Activated CD4-positive, CD25-positive, alpha-beta regulatory T cell treated with anti-CD3 and anti-CD28 coated beads, Interleukin-2, amount 50 U/mL, for 16 hours (primary cell): Measurements from ENCODE around the gene NLRP9.
"Not testable (repeated sequence)": the region's sequence is repeated elsewhere in the genome, so short reads cannot be mapped to it uniquely, and the experiment has no call there.

Experiments
- DNase-seq: peaks from one replicate; pipeline ENCODE4 v3.0.0-alpha.2; 2020; ENCODE audit warnings: low read depth, low spot score

Gene NLRP9

DNA sequence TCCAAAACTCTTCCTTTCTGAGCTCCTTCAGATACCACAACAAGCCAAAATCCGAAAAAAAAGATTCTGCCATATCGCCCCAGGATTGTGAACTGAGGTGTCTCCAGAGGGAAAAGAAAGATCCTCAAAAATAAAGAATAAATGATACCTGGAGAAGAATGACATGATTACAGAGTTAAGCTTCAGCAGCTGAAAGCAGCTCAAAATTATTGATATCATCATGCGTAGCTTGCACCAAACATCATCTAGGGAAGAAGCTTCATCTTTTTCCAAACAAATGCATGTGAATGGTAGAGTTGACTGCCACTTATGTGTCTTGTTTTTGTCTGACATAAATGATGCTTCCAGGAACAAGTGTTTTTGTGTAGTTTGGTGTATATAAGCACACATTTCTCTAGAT, at the start of gene NLRP9:
NLRP9 (minus strand) TSS at position 101 of the 400 bp plus-strand sequence; CDS start at position 73, 28 bp downstream.
- DNase-seq = no peak

DNA sequence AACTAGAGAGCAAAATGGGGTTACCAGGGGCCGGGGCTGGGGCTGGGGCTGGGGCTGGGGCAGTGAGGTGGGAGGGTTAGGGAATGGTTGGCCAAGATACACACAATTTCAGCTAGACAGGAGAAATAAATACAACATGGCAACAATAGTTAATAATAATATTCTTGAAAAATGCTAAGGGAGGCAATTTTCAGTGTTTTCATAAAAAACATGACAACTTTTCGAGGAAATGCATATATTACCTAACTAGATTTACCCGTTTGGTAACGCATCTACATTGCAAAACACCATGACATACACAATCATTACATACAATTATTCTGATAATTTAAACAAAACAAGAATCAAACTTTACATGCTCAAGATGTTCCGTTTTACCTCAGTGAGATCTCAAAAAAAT, 42.9 kb upstream of the NLRP9 start:
- no peak for DNase-seq

DNA sequence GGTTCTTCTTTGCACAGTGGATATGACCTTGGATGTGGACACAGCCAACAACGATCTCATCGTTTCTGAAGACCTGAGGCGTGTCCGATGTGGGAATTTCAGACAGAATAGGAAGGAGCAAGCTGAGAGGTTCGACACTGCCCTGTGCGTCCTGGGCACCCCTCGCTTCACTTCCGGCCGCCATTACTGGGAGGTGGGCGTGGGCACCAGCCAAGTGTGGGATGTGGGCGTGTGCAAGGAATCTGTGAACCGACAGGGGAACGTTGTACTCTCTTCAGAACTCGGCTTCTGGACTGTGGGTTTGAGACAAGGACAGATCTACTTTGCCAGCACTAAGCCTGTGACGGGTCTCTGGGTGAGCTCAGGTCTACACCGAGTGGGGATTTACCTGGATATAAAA, 40.1 kb upstream of the NLRP9 start:
- no peak for DNase-seq

DNA sequence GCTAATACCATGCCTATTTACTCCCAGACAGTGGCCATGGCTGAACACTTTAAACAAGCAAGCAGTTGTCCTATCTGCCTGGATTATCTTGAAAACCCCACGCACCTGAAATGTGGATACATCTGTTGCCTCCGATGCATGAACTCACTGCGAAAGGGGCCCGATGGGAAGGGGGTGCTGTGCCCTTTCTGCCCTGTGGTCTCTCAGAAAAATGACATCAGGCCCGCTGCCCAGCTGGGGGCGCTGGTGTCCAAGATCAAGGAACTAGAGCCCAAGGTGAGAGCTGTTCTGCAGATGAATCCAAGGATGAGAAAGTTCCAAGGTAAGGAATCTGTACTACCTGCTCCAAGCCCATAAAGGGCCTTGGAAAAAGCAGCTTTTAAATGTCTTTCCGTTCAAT, 39.3 kb upstream of the NLRP9 start:
- DNase-seq = no peak

DNA sequence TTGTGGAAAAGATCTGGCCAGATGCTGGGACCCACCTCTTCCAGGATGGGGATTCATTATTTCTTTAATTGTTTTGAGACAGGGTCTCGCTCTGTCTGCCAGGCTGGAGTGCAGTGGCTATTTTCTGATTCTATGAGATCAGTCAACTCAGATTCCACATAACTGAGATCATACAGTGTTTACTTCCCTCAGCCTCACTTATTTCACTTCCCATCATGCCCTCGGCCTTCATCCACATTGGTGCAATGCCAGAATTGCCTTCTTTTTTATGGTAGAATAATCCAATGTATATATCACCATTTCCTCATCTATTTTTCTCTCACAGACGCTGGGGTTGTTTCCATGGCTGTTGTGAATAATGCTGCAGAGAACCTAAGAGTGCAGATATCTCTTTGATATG, 31.4 kb upstream of the NLRP9 start:
- not testable (repeated sequence) for DNase-seq

DNA sequence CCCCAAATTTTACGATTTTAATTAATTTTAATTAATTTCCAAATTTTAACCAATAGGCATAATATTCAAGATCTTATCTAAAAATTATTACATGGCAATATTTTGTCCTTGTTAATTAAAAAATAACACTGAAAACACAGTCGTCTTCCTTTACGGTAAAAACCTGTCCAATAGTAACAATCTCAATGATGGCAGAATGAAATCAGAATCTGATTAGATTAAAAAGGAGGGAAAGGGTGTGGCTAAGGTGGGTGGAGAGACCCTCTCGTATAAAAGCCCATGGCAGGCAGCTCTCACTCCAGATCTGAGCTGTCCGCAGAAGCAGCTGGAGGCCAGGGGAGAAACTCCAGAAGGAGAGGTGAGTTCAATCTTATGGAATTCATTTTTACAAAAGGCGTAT, 30.6 kb upstream of the NLRP9 start, which contains the start of gene RFPL4AL1:
RFPL4AL1 (plus strand) TSS at position 301 of the 400 bp plus-strand sequence. CDS start 2,687 bp downstream, outside the sequence.
- not testable (repeated sequence) for DNase-seq

DNA sequence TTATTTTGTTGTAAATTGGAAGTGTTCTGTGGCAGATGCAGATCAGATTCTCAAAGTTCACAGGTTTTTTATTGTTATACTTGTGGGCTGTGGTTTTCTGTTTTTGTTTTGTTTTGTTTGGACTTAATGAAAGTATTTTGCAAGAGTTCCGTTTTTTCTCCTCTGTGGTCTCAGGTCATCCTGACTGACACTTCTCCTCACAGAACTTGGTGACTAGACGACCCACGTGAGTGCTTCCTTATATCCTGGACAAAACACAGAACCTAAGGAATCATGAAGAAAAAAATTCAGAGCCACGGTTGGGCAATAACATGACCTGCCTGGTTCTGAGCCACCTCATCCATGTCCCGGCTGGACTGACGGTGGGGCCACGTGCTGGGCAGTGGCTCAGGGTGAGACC, 28.3 kb upstream of the NLRP9 start:
- no peak for DNase-seq

DNA sequence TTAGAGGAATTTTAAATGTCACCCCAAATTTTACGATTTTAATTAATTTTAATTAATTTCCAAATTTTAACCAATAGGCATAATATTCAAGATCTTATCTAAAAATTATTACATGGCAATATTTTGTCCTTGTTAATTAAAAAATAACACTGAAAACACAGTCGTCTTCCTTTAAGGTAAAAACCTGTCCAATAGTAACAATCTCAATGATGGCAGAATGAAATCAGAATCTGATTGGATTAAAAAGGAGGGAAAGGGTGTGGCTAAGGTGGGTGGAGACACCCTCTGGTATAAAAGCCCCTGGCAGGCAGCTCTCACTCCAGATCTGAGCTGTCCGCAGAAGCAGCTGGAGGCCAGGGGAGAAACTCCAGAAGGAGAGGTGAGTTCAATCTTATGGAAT, 20.6 kb upstream of the NLRP9 start, which contains the start of gene RFPL4A:
RFPL4A (plus strand) TSS at position 301 of the 400 bp plus-strand sequence. CDS start 2,704 bp downstream, outside the sequence.
- not testable (repeated sequence) for DNase-seq

DNA sequence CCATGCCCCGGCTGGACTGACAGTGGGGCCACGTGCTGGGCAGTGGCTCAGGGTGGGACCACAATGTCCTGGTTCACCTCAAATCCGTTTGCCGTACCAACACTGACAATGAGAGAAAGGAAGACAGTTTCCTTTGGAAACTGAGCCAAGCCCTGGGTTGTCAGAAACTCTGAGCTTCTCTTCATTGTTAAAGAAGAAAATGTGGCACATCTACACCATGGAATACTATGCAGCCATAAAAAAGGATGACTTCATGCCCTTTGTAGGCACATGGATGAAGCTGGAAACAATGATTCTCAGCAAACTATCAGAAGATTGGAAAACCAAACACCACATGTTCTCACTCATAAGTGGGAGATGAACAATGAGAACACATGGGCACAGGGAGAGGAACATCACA, 18.6 kb upstream of the NLRP9 start:
- not testable (repeated sequence) for DNase-seq

DNA sequence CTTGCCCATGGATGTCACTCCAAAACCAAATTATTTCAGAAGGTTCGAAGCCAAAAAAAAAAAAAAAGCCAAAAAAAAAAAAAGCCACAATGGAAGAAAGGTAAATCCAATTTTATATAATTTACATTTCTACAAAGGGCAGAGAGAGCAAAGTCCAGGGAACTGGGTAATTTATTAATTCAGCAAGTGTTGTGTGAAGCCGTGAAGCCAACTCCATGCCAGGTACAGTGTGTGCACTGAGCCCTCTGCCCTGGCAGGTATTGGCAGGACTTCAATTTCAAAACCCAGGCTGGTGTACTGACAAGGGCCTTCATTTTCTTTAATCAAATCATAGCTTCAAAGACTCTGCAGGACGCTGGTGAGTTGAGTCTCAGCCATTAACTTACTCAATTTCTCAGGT, 15.2 kb upstream of the NLRP9 start:
- DNase-seq = no peak

DNA sequence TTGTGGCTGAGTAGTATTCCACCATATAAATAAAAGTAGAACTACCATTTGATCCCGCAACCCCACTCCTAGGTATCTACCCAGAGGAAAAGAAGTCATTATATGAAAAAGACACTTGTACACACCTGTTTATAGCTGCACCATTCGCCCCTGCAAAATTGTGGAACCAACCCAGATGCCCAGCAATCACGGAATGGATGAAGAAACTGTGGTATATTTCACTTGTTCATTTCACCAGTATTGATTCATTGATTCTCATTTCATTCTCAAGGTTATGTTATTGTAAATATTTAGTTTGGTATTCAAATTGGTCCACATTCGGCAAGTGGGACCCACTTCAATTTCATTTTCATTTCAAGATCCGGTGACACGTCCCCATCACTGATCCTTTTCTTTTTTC, 12.5 kb upstream of the NLRP9 start:
- DNase-seq = no peak

DNA sequence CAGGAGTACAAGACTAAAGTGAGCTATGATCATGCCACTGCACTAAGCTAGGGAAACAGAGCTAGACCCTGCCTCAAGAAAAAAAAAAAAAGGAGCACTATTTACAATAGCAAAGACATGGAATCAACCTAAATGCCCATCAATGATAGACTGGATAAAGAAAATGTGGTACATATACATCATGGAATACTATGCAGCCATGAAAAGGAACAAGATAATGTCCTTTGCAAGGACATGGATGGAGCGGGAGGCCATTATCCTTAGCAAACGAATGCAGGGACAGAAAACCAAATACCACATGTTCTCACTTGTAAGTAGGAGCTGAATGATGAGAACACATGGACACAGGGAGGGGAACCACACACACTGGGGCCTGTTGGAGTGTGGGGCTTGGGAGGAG, 7.8 kb downstream of the NLRP9 start:
- not testable (repeated sequence) for DNase-seq

DNA sequence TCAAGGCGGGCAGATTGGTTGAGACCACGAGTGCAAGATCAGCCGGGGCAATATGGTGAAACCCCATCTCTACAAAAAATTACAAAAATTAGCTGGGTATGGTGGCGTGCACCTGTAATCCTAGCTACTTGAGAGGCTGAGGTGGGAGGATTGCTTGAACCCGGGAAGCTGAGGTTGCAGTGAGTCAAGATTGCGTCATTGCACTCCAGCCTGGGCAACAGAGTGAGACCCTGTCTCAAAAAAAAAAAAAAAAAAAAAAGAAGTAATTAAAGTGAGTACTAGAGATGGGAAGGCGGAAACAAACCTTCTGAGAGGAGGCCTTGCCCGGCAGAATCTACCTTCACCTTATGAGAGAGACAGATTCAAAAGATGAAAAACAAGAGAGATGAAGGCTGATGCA, 14.7 kb downstream of the NLRP9 start:
- DNase-seq = no peak

DNA sequence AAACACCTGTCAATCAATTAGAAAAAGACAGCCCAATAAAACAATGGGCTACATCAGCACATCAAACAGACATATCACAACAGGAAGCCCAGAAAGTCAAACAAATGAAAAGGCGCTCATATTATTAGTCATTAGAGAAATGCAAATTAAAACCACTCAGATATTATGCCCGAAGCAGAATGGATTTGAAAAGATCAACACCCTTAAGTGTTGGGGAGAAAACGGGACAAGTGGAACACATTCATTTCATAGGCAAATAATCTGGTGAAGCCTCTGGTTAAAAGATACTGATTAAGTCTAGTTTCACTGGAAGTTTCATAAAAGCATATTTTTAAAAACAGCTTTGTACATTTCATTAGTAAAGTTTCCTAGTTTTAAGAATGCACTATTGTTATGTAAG, 17.4 kb downstream of the NLRP9 start:
- DNase-seq = no peak

DNA sequence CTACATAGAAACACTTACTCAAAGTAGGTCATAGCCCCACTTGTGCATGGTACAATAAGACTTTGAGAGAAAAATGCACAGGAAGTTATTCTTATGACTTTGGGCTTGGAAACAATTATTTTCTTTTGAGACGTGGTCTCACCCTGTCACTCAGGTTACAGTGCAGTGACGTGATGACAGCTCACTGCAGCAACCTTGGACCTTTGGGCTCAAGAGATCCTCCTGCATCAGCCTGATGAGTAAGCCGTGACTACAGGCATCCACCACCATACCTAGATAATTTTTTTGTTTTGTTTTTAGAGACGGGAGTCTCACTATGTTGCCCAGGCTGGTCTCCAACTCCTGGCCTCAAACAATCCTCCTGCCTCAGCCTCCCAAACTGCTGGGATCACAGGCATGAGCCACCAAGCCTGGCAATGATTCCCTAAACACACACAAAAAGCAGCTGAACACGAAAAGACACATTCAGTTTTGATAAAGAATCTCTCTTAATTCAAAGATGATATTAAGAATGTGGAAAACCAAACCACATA, 17.9 kb downstream of the NLRP9 start:
- DNase-seq = no peak

DNA sequence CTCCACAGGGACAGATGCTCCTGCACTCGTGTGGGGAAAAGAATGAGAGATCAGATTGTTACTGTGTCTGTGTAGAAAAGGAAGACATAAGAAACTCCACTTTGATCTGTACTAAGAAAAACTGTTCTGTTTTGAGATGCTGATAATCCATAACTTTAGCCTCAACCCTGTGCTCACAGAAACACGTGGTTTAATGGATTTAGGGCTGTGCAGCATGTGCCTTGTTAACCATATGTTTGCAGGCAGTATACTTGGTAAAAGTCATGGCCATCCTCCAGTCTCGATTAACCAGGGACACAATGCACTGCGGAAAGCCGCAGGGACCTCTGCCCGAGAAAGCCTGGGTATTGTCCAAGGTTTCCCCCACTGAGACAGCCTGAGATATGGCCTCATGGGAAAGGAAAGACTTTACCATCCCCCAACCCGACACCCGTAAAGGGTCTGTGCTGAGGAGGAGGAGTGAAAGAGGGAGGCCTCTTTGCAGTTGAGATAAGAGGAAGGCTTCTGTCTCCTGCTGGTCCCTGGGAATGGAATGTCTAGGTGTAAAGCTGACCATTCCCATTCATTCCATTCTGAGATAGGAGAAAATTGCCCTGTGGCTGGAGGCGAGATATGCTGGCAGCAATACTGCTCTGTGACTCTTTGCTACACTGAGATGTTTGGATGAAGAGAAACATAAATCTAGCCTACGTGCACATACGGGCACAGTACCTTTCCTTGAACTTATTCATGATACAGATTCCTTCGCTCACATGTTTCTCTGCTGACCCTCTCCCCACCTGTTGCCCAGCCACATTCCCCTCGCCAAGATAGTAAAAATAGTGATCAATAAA, 20.1 kb downstream of the NLRP9 start:
- not testable (repeated sequence) for DNase-seq

DNA sequence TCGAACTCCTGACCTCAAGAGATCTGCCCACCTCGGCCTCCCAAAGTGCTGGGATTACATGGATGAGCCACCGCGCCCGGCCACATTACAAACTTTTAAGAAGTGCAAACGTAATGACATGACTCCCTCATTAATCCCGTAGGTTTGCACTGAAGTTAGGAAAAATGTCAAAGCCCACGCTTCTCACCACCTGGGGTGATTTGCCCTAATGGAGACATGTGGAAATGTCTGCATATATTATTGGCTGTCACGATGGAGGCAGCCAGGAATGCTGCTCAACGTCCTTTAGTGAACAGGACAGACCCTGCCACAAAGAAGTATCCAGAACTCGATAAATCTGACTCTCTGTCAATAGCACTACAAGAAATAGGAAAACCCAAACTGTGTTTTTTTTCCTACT, 21.0 kb downstream of the NLRP9 start:
- no peak for DNase-seq

DNA sequence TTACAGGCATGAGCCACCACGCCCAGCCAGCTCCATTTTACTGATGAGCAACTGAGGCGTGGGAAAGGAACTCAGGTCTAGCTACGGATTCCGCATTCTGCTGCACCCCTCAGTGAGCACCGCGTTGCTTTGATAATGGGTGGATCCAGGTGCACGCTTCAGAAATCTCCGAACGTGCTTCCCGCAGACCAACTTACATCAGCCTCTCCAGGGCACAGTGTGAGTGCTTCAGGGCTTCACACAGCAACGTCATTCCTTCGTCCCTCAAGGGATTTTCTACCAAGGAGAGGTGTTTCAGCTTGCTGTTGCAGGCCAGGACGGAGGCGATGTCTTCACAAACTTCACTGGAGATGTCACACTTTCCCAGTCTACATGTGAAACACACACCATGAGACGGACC, 21.7 kb downstream of the NLRP9 start:
- DNase-seq = no peak

DNA sequence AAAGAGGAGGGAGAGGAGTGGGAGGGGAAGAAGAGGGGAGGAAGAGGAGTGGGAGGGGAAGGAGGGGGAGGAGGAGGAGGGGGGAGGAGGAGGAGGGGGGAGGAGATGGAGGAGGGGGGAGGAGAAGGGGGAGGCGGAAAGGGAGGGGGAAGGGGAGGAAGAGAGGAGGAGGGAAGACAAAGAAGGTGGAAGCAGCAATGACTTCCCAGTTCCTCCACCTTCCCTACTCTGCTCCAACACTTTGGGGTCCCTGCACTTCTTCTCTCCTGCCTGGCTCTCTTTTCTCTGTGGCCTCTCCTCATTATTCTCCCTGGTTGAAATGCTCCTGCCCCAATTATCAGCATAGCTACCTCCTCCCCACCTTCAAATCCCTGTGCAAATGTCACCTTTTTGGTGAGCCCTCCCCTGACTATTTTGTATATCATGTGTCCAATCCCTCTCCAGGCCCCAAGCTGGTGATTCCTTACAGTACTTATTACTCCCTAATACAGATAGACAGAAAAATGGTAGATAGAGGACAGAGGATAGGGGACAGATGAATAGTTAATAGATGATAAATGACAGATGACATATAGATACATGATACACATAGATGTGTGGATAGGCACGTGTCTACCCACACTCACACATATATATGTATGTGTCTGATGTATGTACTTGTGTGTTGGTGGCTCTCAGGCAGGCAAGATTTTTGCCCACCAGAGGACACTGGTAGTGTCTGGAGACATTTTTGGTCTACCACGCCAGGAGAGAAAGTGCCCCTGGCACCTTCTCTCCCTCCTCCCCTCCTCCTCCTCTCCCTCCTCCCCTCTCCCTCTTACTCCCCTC, 25.2 kb downstream of the NLRP9 start:
- DNase-seq = no peak

DNA sequence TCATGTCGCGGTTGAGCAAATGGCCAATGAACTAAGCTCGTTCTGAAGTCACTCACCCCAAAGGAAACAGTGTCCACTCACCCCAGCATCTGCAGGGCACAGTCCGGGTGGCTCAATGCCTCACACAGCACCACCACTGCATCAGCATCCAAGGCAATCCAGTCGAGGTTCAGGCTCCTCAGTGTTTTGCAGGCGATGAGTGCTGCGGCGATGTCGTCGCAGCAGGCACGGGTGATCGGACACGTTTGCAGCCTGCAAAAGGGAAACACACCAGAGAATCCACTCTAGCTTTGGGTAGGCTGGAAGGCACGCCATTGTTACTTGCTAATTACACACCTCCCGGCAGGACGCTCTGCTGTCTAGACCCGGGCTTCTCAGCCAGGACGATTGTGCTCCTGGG, 26.5 kb downstream of the NLRP9 start:
- no peak for DNase-seq

DNA sequence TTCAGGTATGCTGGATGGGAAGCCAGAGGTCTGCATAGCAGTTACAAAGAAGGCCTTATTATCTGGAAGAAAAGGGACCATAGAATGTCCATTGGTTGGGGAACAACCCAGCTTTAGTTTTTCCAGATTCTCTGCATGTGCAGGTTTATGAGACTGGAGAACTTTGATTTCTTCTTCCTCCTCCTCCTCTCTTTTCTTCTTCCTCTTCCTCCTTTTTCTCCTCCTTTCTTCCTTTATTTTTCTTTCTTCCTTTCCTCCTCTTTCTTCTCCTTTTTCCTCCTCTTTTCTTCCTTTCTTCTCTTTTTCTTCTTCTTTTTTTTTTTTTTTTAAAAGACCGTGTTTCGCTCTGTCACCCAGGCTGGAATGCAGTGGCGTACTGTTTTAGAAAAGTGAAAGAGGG, 32.2 kb downstream of the NLRP9 start:
- no peak for DNase-seq
